GM18505 (cell line): Measurements from ENCODE around the gene HBP1.
"Not testable (repeated sequence)": the region's sequence is repeated elsewhere in the genome, so short reads cannot be mapped to it uniquely, and the experiment has no call there.

Source experiments
- ATAC-seq: cut with Tn5 transposase; IDR thresholded peaks from one replicate; pipeline ENCODE4 v1.9.1; 2021; ENCODE audit not compliant: unreplicated experiment
- POLR2A ChIP-seq: IDR thresholded peaks from 4 replicates; pipeline ENCODE4 v1.6.1; 2011; ENCODE audit warnings: borderline replicate concordance; ENCODE audit not compliant: insufficient read depth, insufficient read length; ENCODE audit errors: extremely low read depth

Gene HBP1

GRCh38 chr7:107147464-107148393 is 21.1 kb upstream of the HBP1 start:
- no peak for TF ChIP-seq POLR2A
- ATAC-seq, result no peak

GRCh38 chr7:107148721-107149120 is 20.1 kb upstream of the HBP1 start:
- no peak for TF ChIP-seq POLR2A
- no peak for ATAC-seq

GRCh38 chr7:107149863-107150262 is 18.9 kb upstream of the HBP1 start:
- no peak for ATAC-seq
- TF ChIP-seq POLR2A, result no peak

GRCh38 chr7:107150375-107151073 is 18.3 kb upstream of the HBP1 start:
- no peak for ATAC-seq
- TF ChIP-seq POLR2A, result no peak

- ATAC-seq, result no peak
- no peak for TF ChIP-seq POLR2A
Measured at GRCh38 chr7:107151538-107151937, 17.3 kb upstream of the HBP1 start.

- no peak for TF ChIP-seq POLR2A
- no peak for ATAC-seq
Measured at GRCh38 chr7:107152011-107152410, 16.8 kb upstream of the HBP1 start.

GRCh38 chr7:107154826-107155225 is 14.0 kb upstream of the HBP1 start:
- no peak for ATAC-seq
- no peak for TF ChIP-seq POLR2A

GRCh38 chr7:107155726-107156125 is 13.1 kb upstream of the HBP1 start:
- ATAC-seq, result not testable (repeated sequence)

GRCh38 chr7:107157091-107157490 is 11.7 kb upstream of the HBP1 start:
- ATAC-seq, result no peak
- TF ChIP-seq POLR2A, result no peak

- ATAC-seq, result no peak
Measured at GRCh38 chr7:107158028-107158427, 10.8 kb upstream of the HBP1 start.

GRCh38 chr7:107160389-107160788 is 8.4 kb upstream of the HBP1 start:
- no peak for ATAC-seq
- TF ChIP-seq POLR2A, result no peak

More at GRCh38 chr7:107158028-107158427, 10.8 kb upstream of the HBP1 start:
- no peak for TF ChIP-seq POLR2A

GRCh38 chr7:107161415-107161814 is 7.4 kb upstream of the HBP1 start:
- no peak for TF ChIP-seq POLR2A
- ATAC-seq, result no peak

- no peak for ATAC-seq
- no peak for TF ChIP-seq POLR2A
Measured at GRCh38 chr7:107162475-107162874, 6.3 kb upstream of the HBP1 start.

GRCh38 chr7:107164092-107164491 is 4.7 kb upstream of the HBP1 start:
- TF ChIP-seq POLR2A, result no peak
- ATAC-seq, result no peak
